Activated CD4-positive, alpha-beta T cell treated with anti-CD3 and anti-CD28 coated beads, Interleukin-10, Interleukin-2, amounts not matched to agents 100 ng/mL and 50 ng/mL, durations not matched to agents 16 hours and 8 hours (primary cell): ENCODE measurements around the gene PLXNC1.
A peak's percentile ranks its signal among the peaks of the same experiment; 100 is the strongest.

Experiments used
- DNase-seq: peaks from one replicate; pipeline ENCODE4 v3.0.0-alpha.2; 2020

The PLXNC1 gene

GRCh38 chr12:94135896-94136295 lies 12.5 kb upstream of the PLXNC1 start:
- no peak for DNase-seq

GRCh38 chr12:94139816-94140215 lies 8.6 kb upstream of the PLXNC1 start:
- DNase-seq = no peak

- peak; percentile 69 for DNase-seq
Observed at GRCh38 chr12:94140556-94140955, 7.8 kb upstream of the PLXNC1 start.

- DNase-seq = no peak
Observed at GRCh38 chr12:94141004-94141764, 7.2 kb upstream of the PLXNC1 start.

- no peak for DNase-seq
Observed at GRCh38 chr12:94141892-94142291, 6.5 kb upstream of the PLXNC1 start.

- no peak for DNase-seq
Observed at GRCh38 chr12:94143438-94143837, 4.9 kb upstream of the PLXNC1 start.

- DNase-seq = no peak
Observed at GRCh38 chr12:94143951-94144350, 4.4 kb upstream of the PLXNC1 start.

GRCh38 chr12:94144781-94145180 lies 3.6 kb upstream of the PLXNC1 start:
- DNase-seq = no peak

- DNase-seq = peak; percentile 29
Observed at GRCh38 chr12:94145191-94145983, 3.0 kb upstream of the PLXNC1 start.

- no peak for DNase-seq
Observed at GRCh38 chr12:94146166-94146936, 2.0 kb upstream of the PLXNC1 start.

- DNase-seq = no peak
Observed at GRCh38 chr12:94147387-94147990, 888 bp upstream of the PLXNC1 start.

- no peak for DNase-seq
Observed at GRCh38 chr12:94148739-94149118, 352 bp downstream of the PLXNC1 start.

GRCh38 chr12:94149119-94149780 lies 873 bp downstream of the PLXNC1 start:
- DNase-seq = peak; percentile 55

- DNase-seq = peak; percentile 14
Observed at GRCh38 chr12:94149781-94150239, 1.4 kb downstream of the PLXNC1 start.

GRCh38 chr12:94150240-94151121 lies 2.1 kb downstream of the PLXNC1 start:
- peak; percentile 59 for DNase-seq

- no peak for DNase-seq
Observed at GRCh38 chr12:94151582-94151981, 3.2 kb downstream of the PLXNC1 start.

- DNase-seq = no peak
Observed at GRCh38 chr12:94152292-94153078, 4.1 kb downstream of the PLXNC1 start.

- DNase-seq = no peak
Observed at GRCh38 chr12:94157181-94157580, 8.8 kb downstream of the PLXNC1 start.

GRCh38 chr12:94157981-94158411 lies 9.6 kb downstream of the PLXNC1 start:
- peak; percentile 40 for DNase-seq

- no peak for DNase-seq
Observed at GRCh38 chr12:94158666-94159065, 10.3 kb downstream of the PLXNC1 start.
